ENCODE data around the gene SMARCD2. TPM values are rescaled to one million over a fixed set of nuclear protein-coding genes. Genes with fewer than 3 reads are reported as not detected.

SMARCD2 gene
- total RNA-seq, 2 donors from 2014 or later = 30.4 to 51.3 TPM

- TF ChIP-seq CTCF (IDR thresholded peaks at IDR 0.05) = no peak
- no peak overlapping the region for H3K4me3 ChIP-seq
- H3K27me3 ChIP-seq = no peaks in the 10 kb centered on the region
- H3K36me3 ChIP-seq = no peaks in the 10 kb centered on the region
- no peaks in the 10 kb centered on the region for H3K4me1 ChIP-seq
- H3K9me3 ChIP-seq = no peaks in the 10 kb centered on the region
- H3K27ac ChIP-seq = no peak overlapping the region
- DNase-seq (ENCODE audit: low spot score) = no peak
Measured at GRCh38 chr17:63855185-63855584, 12.7 kb upstream of the SMARCD2 start.

GRCh38 chr17:63854709-63855108 lies 12.2 kb upstream of the SMARCD2 start:
- no peaks in the 10 kb centered on the region for H3K4me1 ChIP-seq
- no peaks in the 10 kb centered on the region for H3K36me3 ChIP-seq
- no peak overlapping the region for H3K4me3 ChIP-seq
- H3K27me3 ChIP-seq = no peaks in the 10 kb centered on the region
- H3K27ac ChIP-seq = no peak overlapping the region
- no peak for TF ChIP-seq CTCF (IDR thresholded peaks at IDR 0.05)
- no peak for DNase-seq (ENCODE audit: low spot score)
- H3K9me3 ChIP-seq = no peaks in the 10 kb centered on the region

GRCh38 chr17:63853260-63853659 lies 10.8 kb upstream of the SMARCD2 start:
- Histone ChIP-seq H3K27ac (no peak overlapping the region), H3K4me1 (peaks cover 0 to 4% of the 10 kb centered on the region in 2 donors), H3K4me3 (no peak overlapping the region), H3K9me3 (no peaks in the 10 kb centered on the region), H3K27me3 (no peaks in the 10 kb centered on the region), H3K36me3 (no peaks in the 10 kb centered on the region)
- no peak for TF ChIP-seq CTCF (IDR thresholded peaks at IDR 0.05)
- no peak for DNase-seq (ENCODE audit: low spot score)

GRCh38 chr17:63850401-63850800 lies 7.9 kb upstream of the SMARCD2 start:
- H3K27me3 ChIP-seq = no peaks in the 10 kb centered on the region
- peaks cover 0 to 4% of the 10 kb centered on the region in 2 donors for H3K4me1 ChIP-seq
- no peak for TF ChIP-seq CTCF (IDR thresholded peaks at IDR 0.05)
- no peak for DNase-seq (ENCODE audit: low spot score)
- no peak overlapping the region for H3K27ac ChIP-seq
- H3K36me3 ChIP-seq = no peaks in the 10 kb centered on the region
- no peaks in the 10 kb centered on the region for H3K9me3 ChIP-seq
- no peak overlapping the region for H3K4me3 ChIP-seq

GRCh38 chr17:63848834-63849689 lies 6.6 kb upstream of the SMARCD2 start:
- DNase-seq (ENCODE audit: low spot score) = peak; percentile 95
- TF ChIP-seq CTCF (IDR thresholded peaks at IDR 0.05) = peak; percentile 81 to 86
- no peaks in the 10 kb centered on the region for H3K27me3 ChIP-seq
- peak overlapping the region; percentile 38 to 69 for H3K27ac ChIP-seq
- no peaks in the 10 kb centered on the region for H3K9me3 ChIP-seq
- H3K4me1 ChIP-seq = peaks cover 0 to 4% of the 10 kb centered on the region in 2 donors
- H3K36me3 ChIP-seq = no peaks in the 10 kb centered on the region
- peak overlapping the region in 1 of 2 donors; percentile 37 for H3K4me3 ChIP-seq

Measured in right atrium auricular region (tissue), 2 donors.